HEK293 (cell line): ENCODE results near the gene FTH1.

Experiments used
- CTCF ChIA-PET: fragments of 350-600 bp; formaldehyde crosslinking; extraction: SDS; loops from one replicate; lab custom pipeline; 2021; ENCODE audit warnings: antibody characterized with exemption; lab: Yijun Ruan, JAX
- POLR2A ChIA-PET: fragments of 300-600 bp; formaldehyde crosslinking; extraction: SDS; loops from one replicate; lab custom pipeline; 2020; ENCODE audit warnings: antibody characterized with exemption, inconsistent platforms; lab: Yijun Ruan, JAX
- H3K27ac ChIP-seq: fragments of 200-500 bp; sonication (Bioruptor generic); 2 replicates; pipeline ENCODE4 v1.5.1; 2014; ENCODE audit warnings: low read depth, low read length, control low read depth, inconsistent platforms; ENCODE audit errors: extremely low read depth
- H3K36me3 ChIP-seq, 2 experiments: fragments of 200-500 bp in 1 of 2; sonication (Bioruptor generic) in 1 of 2; 1 replicate in 1 of 2; 2 replicates in 1 of 2; pipeline ENCODE4 v1.5.1; 2014 to 2017; ENCODE audit warnings: inconsistent platforms in 2 of 2, low read length in 2 of 2; ENCODE audit not compliant: control insufficient read depth in 2 of 2, insufficient read depth in 1 of 2
- H3K4me1 ChIP-seq: fragments of 200-500 bp; sonication (Bioruptor generic); 2 replicates; pipeline ENCODE4 v1.5.1; 2014; ENCODE audit warnings: mild to moderate bottlenecking, low read length, inconsistent platforms; ENCODE audit not compliant: control insufficient read depth, insufficient read depth
- H3K4me3 ChIP-seq: 2 replicates; pipeline ENCODE4 v1.5.1; 2011; ENCODE audit warnings: low read depth, mild to moderate bottlenecking, control low read depth, low read length, moderate library complexity
- H3K9me3 ChIP-seq: fragments of 200-500 bp; sonication (Bioruptor generic); 2 replicates; pipeline ENCODE4 v1.5.1; 2014; ENCODE audit warnings: low read depth, low read length, inconsistent platforms; ENCODE audit not compliant: control insufficient read depth, insufficient read depth
- CTCF ChIP-seq: fragments of 450-650 bp; formaldehyde crosslinking; IDR thresholded peaks from 2 replicates; pipeline ENCODE4 v1.5.1; 2016; ENCODE audit warnings: missing biosample characterization, missing genetic modification characterization
- EGR2 ChIP-seq: fragments of 450-650 bp; formaldehyde crosslinking; IDR thresholded peaks from 2 replicates; pipeline ENCODE4 v1.5.1; 2016; ENCODE audit warnings: low read depth, missing biosample characterization, missing genetic modification characterization
- ELK4 ChIP-seq: IDR thresholded peaks from 2 replicates; pipeline ENCODE4 v1.6.1; 2011; ENCODE audit warnings: mild to moderate bottlenecking, low read depth, low read length, borderline replicate concordance
- KLF1 ChIP-seq: fragments of 450-650 bp; formaldehyde crosslinking; IDR thresholded peaks from 2 replicates; pipeline ENCODE4 v1.5.1; 2016; ENCODE audit warnings: missing biosample characterization, missing genetic modification characterization
- KLF17 ChIP-seq: fragments of 450-650 bp; formaldehyde crosslinking; IDR thresholded peaks from 2 replicates; pipeline ENCODE4 v1.5.1; 2016; ENCODE audit warnings: missing biosample characterization, missing genetic modification characterization
- OSR2 ChIP-seq: fragments of 450-650 bp; formaldehyde crosslinking; IDR thresholded peaks from 2 replicates; pipeline ENCODE4 v1.5.1; 2016; ENCODE audit warnings: missing biosample characterization, missing genetic modification characterization
- PRDM4 ChIP-seq: fragments of 450-650 bp; formaldehyde crosslinking; IDR thresholded peaks from 2 replicates; pipeline ENCODE4 v1.5.1; 2017; ENCODE audit warnings: missing biosample characterization, missing genetic modification characterization
- TCF7L2 ChIP-seq: IDR thresholded peaks from 2 replicates; pipeline ENCODE4 v1.6.1; 2011; ENCODE audit warnings: low read depth, mild to moderate bottlenecking, inconsistent platforms, low read length, moderate library complexity, borderline replicate concordance
- TSHZ1 ChIP-seq: fragments of 450-650 bp; formaldehyde crosslinking; IDR thresholded peaks from 2 replicates; pipeline ENCODE4 v1.5.1; 2016; ENCODE audit warnings: missing biosample characterization, missing genetic modification characterization, borderline replicate concordance
- WT1 ChIP-seq: fragments of 450-650 bp; formaldehyde crosslinking; IDR thresholded peaks from 2 replicates; pipeline ENCODE4 v1.5.1; 2016; ENCODE audit warnings: missing biosample characterization, missing genetic modification characterization
- ZIC2 ChIP-seq: fragments of 450-650 bp; formaldehyde crosslinking; IDR thresholded peaks from 2 replicates; pipeline ENCODE4 v1.5.1; 2016; ENCODE audit warnings: missing biosample characterization, missing genetic modification characterization
- ZNF138 ChIP-seq: fragments of 450-650 bp; formaldehyde crosslinking; IDR thresholded peaks from 2 replicates; pipeline ENCODE4 v1.5.1; 2016; ENCODE audit warnings: missing biosample characterization, missing genetic modification characterization, borderline replicate concordance
- ZNF221 ChIP-seq: fragments of 450-650 bp; formaldehyde crosslinking; IDR thresholded peaks from 2 replicates; pipeline ENCODE4 v1.5.1; 2017; ENCODE audit warnings: missing biosample characterization, missing genetic modification characterization, borderline replicate concordance
- ZNF223 ChIP-seq: fragments of 450-650 bp; formaldehyde crosslinking; IDR thresholded peaks from 2 replicates; pipeline ENCODE4 v1.5.1; 2016; ENCODE audit warnings: missing biosample characterization, missing genetic modification characterization
- ZNF335 ChIP-seq: fragments of 450-650 bp; formaldehyde crosslinking; conservative IDR thresholded peaks from 2 replicates; pipeline ENCODE4 v1.5.1; 2016; ENCODE audit warnings: missing biosample characterization, missing genetic modification characterization
- ZNF341 ChIP-seq: fragments of 450-650 bp; formaldehyde crosslinking; IDR thresholded peaks from 2 replicates; pipeline ENCODE4; 2016; ENCODE audit warnings: low read depth, missing biosample characterization, missing genetic modification characterization
- ZNF76 ChIP-seq: fragments of 450-650 bp; formaldehyde crosslinking; IDR thresholded peaks from 2 replicates; pipeline ENCODE4; 2016; ENCODE audit warnings: low read depth, missing biosample characterization, missing genetic modification characterization, borderline replicate concordance
- ZSCAN18 ChIP-seq: fragments of 450-650 bp; formaldehyde crosslinking; IDR thresholded peaks from 2 replicates; pipeline ENCODE4 v1.5.1; 2016; ENCODE audit warnings: missing biosample characterization, missing genetic modification characterization

FTH1 gene

GRCh38 chr11:61924064-61924455 is 43.4 kb downstream of the FTH1 start:
- TF ChIP-seq ZSCAN18 (tag by site-specific recombination) (no peak), ZNF76 (no peak), TSHZ1 (tag by site-specific recombination) (no peak), ZNF223 (no peak), PRDM4 (tag by site-specific recombination) (no peak), TCF7L2 (no peak), EGR2 (tag by site-specific recombination) (no peak)
- Histone ChIP-seq H3K36me3 (no peaks in the 10 kb centered on the region), H3K9me3 (no peaks in the 10 kb centered on the region), H3K4me1 (no peaks in the 10 kb centered on the region), H3K27ac (no peak overlapping the region), H3K4me3 (no peak overlapping the region)
- ChIA-PET POLR2A (no interaction called here), CTCF (interaction anchor here (0.8 to 9.8 kb wide), 5 partner anchors 16 to 158 kb away, joined by 3 to 88 read pairs (median 3); no protein-coding TSS in a partner anchor)

GRCh38 chr11:61923166-61924063 is 44.0 kb downstream of the FTH1 start:
- ChIA-PET CTCF (interaction anchor here (0.8 to 9.8 kb wide), 3 partner anchors 15 to 25 kb away, joined by 3 to 88 read pairs (median 7); no protein-coding TSS in a partner anchor), POLR2A (no interaction called here)
- Histone ChIP-seq H3K27ac (no peak overlapping the region), H3K4me3 (no peak overlapping the region), H3K9me3 (no peaks in the 10 kb centered on the region), H3K36me3 (no peaks in the 10 kb centered on the region), H3K4me1 (no peaks in the 10 kb centered on the region)
- 0 out of 2 replicates have a peak, but pooled peaks have one; percentile 45 for TF ChIP-seq KLF17 (tag by site-specific recombination)
- TF ChIP-seq ZNF138 = no peak
- peak; percentile 51; the same call in 1 of the 2 replicates for TF ChIP-seq ZIC2 (tag by site-specific recombination)
- TF ChIP-seq ZNF341 = peak; percentile 65
- no peak for TF ChIP-seq OSR2 (tag by site-specific recombination)
- peak; percentile 57 for TF ChIP-seq ZNF335
- no peak for TF ChIP-seq ZNF221
- TF ChIP-seq ELK4 = no peak
- TF ChIP-seq KLF1 (tag by site-specific recombination) = peak; percentile 25; the same call in 1 of the 2 replicates
- peak; percentile 76 for TF ChIP-seq WT1 (tag by site-specific recombination)
- no peak for TF ChIP-seq CTCF
